Activated effector memory CD4-positive, alpha-beta T cell treated with anti-CD3 and anti-CD28 coated beads, Interleukin-2, amount 50 U/mL, for 16 hours (primary cell): ENCODE results near the gene SLC1A7.

Experiments used
- DNase-seq: peaks from one replicate; pipeline ENCODE4 v3.0.0-alpha.2; 2020

Gene SLC1A7

DNA sequence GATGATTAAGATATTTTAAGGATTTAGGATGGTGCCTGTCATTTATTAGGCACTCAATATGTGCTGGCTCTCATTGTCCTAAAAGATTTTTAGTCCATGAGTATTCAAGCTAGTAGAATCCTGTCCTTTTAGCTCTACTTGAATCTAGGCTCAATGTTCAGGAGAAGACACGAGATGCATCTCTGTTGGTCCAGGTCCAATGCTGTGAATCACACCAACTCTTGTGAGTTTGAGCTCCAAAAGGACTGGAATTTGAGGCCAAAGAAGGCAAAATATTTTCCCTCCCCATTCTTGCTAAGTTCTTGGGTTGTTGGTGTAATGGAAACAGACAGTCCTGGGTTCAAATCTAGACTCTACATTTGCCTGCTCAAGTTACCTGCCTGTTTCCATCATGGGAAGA is 81.9 kb downstream of the SLC1A7 start:
- DNase-seq, result no peak

DNA sequence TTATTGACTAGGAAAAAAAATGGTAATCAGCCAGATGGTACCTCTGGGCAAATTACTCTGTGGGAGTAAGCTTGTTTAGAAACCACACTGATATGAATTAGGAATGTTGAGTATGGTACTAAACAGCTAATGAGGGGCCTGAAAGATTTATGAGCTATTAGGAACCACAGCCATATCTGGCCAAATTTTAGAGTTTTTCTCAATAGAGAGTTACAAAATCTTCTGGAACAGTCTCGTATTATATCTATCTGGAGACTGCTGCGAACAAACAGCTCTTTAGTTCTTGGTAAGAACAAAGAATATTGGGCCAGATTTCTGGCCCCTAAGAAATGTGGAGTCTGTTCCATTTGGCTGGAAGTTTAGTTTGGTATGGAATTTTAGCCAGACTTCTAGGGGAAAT is 85.3 kb downstream of the SLC1A7 start:
- no peak for DNase-seq

DNA sequence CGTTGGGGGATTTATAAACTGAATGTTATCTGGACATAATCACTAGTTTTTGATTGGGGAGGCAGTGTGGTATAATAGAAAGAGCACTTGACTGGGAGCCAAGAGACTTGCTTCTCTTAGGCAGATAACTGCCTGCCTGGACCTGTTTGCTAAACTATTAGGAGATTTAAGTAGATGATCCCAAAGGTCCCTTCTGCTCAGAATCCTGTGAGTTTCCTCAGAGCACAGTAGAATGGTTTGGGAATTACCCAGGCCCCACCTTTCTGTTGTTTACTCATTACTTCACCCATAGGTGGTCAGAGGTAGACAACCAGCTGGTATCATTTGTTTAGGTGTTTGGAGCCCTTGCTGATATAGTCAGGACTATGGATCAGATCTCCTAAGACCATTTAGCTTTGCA is 90.8 kb downstream of the SLC1A7 start:
- DNase-seq, result no peak

DNA sequence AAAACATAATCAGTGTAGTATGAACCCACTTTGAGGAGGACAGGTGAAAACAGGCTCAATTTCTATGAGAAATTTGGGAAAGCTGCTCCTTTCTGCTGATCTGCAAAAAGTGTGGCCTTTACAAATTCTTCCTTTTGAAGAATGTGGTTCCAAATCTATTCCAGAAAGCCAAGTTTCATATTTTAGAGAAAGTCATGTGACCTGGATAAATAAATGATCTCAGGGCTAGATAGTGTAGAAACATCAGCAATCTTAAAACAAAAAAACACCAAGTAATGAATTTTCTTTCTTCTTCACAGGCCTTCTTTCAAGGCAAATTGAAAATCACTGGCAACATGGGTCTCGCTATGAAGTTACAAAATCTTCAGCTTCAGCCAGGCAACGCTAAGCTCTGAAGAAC is 92.1 kb downstream of the SLC1A7 start:
- no peak for DNase-seq

DNA sequence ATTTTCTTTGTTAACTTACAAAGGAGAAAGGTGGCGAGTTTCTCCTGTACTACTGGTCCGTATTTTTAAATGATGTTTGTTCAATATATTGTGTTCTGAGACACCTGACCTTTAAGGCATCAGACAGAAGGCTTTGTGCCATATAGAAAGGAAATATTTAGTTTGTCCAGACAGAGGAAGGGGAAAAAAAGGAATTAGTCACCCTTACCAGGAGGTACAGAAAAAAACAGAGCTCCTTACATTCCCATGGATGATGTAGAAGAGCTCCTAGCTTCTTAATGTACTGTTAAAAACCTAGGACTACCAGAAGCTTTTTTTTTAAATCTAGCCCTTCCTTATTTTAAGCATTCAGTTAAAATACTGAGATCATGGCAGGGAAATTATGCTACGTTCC is 92.9 kb downstream of the SLC1A7 start:
- no peak for DNase-seq

DNA sequence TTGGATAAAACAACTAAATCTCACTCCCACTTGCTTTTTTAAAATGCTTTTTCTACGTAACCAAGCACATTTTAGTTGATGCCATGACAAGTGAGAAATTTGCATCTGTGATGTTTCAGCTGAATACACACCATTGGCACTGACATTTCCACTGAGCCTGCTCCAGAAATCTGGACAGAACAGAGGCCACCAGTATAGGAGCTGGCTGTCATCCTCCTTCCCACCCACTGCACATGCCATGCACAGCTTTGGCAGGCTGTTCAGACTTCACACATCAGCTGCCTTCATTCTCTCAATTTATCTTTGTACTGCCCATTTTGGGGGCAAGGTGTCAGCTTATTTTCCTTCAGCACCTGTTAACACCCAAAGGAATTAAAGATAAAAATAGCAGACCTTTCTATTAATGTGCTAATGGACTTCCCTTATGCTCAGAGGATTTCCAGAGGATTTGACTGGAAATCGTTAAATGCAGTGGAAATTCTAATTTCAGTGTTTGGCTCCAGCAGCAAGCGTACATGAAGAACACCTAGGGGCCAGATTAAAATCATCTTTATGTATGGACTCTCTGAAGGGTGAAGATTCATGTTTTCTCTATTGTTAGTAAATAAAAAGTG is 93.4 kb downstream of the SLC1A7 start:
- DNase-seq, result no peak

DNA sequence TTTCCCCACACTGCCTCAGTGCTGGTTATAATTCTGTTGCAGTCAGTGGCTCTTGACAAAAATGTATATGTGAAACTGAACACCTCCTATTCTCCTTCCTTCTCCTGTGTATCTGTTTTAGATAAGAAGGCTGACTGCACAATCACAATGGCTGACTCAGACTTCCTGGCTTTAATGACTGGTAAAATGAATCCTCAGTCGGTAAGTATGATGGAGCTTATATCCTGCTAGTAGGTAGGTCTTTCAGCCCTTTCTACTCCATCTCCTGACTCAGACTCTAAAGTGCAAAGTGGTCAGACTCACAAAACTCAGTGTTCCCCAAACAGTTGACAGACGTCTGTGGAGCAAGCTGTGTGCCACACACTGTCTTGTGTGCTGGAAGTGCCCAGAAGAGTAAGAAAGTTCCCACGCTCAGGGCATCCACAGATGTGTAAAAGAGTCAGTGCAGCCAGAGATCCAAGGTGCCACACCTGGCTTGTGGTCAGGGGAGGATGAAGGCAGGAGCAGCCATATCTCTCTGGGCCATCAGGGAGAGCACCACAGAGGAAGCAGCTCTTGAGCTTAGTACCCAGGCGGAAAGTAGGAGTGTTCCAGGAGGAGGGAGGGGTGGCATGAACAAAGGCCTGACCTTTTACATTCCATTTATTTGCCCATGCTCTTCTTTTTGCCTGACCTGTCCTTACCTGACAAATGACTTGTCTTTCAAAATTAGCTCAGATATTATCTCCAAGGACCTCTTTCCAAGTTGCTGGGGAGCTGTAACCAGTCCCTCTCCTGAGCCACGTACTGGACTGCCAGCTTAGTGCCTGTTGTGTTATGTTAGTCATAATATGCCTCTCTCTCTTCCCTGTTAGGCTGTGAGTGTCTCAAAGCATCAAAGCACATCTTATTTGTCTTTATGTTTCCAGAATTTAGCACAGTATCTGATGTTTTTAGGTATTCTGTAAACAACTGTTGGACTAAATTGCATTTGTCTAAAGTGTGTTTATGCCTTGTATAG is 94.4 kb downstream of the SLC1A7 start:
- DNase-seq, result no peak

DNA sequence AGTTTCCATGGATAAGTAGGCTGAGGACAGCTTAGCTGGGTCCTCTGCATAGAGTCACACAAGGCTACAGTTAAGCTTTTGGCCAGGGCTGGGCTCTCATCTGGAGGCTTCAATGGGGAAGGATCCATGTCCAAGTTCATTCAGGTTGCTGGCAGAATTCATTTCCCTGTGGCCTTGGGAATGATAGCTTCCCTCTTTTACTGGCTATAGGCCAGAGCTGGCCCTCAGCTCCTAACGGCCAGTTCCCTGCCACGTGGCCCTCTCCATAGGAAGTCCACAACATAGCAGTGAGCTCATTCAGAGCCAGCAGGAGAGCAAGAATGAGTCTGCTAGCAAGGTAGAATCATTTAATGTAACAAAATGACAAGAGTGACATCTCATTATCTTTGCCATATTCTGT is 95.5 kb downstream of the SLC1A7 start:
- no peak for DNase-seq

DNA sequence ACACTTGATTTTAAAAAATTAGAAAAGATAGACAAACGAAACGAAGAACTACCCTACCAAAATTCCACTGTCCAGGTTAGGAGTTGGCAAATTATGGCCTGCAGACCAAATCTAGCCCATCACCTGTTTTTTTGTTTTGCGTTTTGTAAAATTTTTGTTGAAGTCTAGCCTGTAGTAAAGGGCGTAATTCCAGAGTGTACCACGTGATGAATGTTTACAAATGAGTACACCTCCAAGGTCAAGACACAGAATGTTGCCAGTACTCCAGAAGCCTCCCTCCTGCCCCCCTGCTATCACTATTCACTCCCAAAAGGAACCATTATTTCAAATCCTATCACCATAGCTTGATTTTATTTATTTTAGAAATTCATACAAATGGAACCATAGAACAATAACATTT is 97.5 kb downstream of the SLC1A7 start:
- no peak for DNase-seq

DNA sequence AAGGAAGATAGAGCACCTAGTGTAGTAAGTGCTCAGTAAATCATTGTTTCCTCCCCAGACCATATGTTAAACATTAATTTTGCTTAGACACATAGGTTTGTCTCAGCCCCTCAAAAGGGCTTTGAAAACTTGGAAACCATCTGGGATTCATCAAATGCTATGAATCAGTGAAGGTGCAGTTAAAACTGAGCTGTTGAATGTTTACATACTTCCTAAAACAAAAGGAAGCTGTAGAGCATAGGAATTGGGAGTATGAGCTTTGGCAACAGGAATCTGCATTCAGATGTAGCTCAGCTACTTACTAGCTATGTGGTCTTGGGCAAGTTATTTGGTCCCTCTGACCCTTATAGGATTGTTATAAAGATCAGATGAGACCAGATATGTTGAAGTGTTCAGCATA is 99.2 kb downstream of the SLC1A7 start:
- no peak for DNase-seq

DNA sequence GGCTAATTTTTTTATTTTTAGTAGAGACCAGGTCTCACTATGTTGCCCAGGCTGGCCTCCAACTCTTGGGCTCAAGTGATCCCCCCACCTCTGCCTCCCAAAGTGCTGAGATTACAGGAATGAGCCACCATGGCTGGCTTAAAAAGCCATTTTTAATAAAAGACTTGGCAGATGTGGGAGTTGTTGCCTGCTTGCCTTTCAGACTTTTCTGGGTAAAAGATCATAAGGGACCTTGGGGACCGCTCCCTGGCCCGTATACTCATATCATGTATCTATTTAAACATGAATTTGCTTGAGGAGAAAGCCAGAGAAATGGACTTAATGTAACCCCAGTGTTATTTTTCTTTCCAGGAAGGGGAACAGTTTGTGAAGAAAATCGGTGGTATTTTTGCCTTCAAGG is 103.9 kb downstream of the SLC1A7 start:
- DNase-seq, result no peak
